HG03460 (cell line): Measurements from ENCODE around the gene RBFA.
"Not testable (repeated sequence)": the region's sequence is repeated elsewhere in the genome, so short reads cannot be mapped to it uniquely, and the experiment has no call there.

Experiments
- ATAC-seq: cut with Tn5 transposase; IDR thresholded peaks from one replicate; pipeline ENCODE4 v1.9.1; 2021; ENCODE audit not compliant: unreplicated experiment

The RBFA gene

DNA sequence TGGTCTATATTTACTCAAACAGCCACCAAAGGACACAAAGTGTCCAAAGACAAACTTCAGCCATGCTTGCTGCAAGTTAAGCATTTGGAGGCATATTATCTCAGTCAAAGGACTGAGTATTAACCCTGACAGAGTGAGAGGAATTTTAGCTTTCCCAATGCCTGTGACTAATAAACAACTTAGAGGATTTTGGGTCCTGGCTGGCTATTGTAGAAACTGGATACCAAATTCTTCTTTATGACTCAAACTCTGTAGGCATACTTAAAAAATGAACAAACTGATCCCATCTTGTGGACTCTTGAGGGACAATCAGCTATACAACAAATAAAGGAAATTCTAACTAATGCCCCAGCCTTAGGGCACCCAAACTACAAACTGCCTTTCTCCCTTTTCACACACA lies 6.5 kb upstream of the RBFA start:
- not testable (repeated sequence) for ATAC-seq

- no peak for ATAC-seq
Observed at GRCh38 chr18:80029690-80030089, 4.5 kb upstream of the RBFA start.

DNA sequence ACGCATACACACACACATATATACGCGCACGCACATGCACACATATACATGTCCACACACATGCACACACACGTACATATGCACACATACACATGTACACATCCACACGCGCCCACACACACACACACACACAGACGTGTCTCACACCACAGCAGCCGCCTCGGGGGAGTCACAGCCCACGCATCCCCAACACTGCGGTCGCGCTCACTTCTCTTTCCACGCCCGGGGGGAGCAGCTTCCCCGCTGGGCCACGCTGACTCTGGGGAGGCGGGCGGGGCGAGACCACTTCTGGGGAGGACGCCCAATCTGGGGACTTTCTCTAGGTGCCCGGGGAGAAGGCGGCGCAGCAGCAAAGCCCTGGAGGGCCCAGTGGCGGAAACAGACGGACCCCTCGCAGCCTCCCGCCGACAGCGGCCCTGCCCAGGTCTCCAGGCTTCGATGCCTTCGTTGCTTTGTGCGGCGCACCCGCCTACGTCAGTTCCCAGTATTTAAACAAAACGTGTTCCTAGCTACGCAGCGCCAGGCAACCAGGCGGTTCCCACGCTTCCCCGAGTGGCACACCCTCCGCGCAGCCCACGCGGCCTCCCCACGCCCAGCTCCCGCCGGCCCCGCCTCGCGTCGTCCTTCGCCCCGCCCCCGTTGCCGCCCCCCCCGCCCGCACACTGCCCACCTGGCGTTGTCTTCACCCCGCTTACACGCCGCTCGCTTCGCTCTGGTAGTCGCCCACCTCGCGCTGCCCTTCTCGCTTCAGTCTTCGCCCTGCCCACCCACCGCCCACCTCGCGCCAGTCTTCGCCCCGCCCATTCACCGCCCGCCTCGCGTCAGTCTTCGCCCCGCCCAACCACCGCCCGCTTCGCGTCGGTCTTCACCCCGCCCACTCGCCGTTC lies 810 bp upstream of the RBFA start:
- ATAC-seq = peak; percentile 62

DNA sequence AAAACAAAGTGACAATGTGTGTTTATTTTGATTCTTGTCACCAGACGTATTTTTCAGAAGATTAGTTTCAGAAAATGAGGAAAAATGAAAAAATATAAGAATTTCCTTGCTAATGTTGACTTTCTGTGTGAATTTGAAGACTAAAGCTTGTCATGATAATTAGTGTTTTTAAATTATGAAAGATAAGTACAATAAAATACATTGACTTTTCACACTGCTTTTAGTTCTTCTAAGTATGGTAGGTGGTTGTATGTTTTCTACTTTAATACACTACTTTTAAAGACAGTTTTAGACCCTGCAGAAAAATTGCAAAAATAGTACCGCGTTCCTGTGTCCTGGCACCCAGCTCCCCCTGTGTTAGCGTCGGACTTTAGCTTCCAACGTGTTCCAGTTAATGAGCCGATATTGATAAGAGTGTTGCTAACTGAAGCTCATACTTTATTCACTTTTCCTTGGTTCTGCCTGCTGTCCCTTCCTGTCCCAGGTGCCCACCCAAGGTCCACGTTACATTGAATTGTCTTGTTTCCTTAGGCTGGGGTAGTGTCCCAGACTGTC lies 695 bp downstream of the RBFA start:
- ATAC-seq = no peak

DNA sequence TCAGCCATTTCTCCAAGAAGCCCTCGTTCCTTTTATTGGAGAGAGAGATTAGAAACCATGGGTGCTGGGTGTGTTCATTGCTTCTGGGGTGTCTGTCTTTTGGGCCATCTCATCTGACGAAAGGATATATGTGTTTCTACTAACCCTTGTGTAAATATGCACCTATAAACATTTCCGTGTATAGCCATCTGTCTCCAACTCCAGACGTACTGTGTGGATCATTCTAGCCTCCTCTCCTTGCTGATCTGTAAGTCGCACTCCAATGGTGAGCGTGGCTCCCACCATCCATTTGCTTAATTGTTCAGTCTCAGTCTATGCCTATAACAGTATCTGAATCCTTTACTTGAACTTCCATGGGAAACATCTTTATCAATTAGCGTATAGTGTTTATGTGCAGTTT lies 1.8 kb downstream of the RBFA start:
- ATAC-seq = no peak

DNA sequence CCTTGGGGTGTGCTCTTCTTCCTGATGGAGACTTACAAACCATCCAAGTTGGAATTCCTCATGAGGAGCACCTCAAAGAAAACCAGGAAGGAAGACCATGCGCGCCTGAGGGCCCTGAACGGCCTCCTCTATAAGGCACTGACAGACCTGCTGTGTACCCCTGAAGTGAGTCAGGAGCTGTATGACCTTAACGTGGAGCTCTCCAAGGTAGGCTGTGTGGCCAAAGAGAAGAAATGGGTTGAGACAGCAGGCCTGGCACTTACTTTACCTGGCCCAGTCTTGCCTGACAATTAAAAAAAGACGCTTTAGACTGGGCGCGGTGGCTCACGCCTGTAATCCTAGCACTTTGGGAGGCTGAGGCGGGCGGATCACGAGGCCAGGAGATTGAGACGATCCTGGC lies 3.1 kb downstream of the RBFA start:
- no peak for ATAC-seq

DNA sequence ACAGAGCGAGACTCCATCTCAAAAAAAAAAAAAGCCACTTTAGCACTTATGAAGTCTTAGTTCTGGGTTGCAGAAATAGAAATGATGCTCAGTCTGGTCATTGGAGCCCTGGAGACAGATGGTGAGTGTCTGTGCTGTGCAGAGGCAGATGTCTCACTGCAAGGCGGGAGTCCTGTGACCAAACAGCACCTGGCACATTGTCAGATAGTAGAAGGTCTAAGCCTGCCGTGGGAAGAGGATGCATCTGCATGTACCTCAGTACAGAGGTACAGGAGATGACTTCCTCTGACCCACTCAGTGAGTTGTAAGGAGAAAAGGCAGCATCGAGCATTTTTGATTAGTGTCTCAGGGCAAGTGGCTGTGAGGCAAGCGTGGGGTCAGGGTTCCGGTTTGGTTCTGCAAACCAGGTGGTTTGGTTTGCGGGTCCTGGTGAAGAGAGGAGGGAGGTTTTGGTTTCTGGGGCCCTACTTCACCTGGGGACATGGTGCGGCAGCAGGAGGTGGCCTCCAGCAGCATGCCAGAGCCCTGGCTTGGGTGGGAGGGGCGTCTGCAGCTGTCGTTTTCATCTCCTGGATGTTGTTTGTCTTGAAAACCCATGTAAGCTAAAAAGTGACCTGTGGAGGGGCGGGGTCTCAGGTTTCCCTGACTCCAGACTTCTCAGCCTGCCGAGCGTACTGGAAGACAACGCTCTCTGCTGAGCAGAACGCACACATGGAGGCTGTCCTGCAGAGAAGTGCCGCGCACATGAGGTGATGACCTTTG lies 3.8 kb downstream of the RBFA start:
- no peak for ATAC-seq

DNA sequence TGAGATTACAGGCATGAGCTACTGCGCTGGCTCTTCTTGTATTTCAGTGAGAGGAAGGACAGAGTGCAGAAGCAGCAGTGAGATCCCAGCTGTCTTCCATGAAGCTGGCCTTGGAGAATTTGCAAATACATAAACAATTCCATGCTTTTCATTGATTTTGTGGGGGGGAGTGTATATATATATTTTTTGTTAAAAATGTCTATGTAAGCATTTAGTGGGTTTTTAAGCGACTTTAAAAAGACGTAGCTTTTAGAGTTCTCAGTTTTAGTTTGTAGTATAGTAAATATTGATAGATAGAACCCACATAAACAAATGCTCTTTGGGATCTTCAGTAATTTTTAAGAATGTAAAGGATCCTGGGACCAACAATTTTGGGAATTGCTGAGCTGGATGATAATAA lies 6.3 kb downstream of the RBFA start:
- no peak for ATAC-seq

- ATAC-seq = no peak
Observed at GRCh38 chr18:80041424-80041823, 7.2 kb downstream of the RBFA start.

DNA sequence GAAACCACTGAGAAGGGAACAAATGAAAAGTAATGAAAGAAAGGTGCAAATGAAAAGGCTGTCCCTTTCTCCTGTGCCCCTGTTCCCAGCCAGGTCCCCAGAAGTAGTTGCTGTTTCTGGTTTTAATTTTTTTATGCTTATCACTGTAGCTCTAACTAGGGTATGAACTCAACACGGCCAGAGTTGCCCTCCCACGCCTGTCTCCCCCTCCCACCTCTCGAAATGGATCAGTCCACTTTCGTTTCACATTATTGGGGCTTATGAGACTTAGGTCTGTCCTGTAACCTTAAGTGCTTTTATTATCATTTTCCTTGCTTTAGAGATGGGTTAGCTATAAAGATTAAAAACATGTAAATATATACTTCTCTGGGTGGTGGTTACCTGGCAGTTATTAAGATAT lies 8.6 kb downstream of the RBFA start:
- no peak for ATAC-seq

GRCh38 chr18:80044072-80044471 lies 9.8 kb downstream of the RBFA start:
- no peak for ATAC-seq

DNA sequence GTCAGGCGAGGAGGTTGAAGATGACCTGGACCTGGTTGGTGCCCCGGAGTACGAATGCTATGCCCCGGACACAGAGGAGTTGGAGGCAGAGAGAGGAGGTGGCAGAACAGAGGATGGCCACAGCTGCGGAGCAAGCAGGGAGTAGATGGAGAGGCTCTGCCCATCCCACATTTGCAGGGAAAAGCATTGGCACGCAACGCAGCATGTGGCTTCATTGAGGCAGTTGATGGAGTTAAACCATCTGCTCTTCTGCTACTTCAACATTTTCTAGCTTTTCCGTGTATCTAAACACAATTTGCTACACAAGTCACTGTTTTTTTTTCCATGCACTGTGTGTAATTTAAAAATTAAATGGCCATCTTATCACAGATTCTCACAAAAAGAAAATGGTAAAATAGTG lies 11.8 kb downstream of the RBFA start:
- no peak for ATAC-seq

- no peak for ATAC-seq
Observed at GRCh38 chr18:80046431-80046830, 12.2 kb downstream of the RBFA start.

GRCh38 chr18:80046961-80047541 lies 12.8 kb downstream of the RBFA start:
- no peak for ATAC-seq

GRCh38 chr18:80050797-80051196 lies 16.6 kb downstream of the RBFA start:
- ATAC-seq = no peak

GRCh38 chr18:80056095-80056494 lies 21.9 kb downstream of the RBFA start:
- no peak for ATAC-seq

- no peak for ATAC-seq
Observed at GRCh38 chr18:80059945-80060344, 25.7 kb downstream of the RBFA start.

- ATAC-seq = no peak
Observed at GRCh38 chr18:80065705-80066104, 31.5 kb downstream of the RBFA start.

DNA sequence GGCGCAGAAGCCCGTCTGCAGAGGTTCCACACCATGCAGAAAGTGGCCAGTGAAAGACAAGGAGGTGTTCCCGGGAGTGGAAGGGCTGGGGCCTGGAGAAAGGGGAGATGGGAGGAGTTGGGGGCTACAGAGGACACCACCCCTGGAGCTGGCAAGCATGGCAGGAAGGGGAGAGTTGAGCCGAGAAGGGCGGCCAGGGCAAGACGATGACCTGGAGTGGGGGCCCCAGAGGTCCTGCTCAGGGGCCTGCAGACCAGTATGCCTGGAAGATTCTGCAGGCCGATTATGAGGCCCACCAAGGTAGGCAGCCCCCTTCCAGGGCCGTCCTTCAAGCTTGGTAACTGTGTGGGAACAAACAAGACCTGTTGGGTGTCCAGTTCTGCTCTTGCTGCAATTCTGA lies 33.1 kb downstream of the RBFA start:
- ATAC-seq = no peak

DNA sequence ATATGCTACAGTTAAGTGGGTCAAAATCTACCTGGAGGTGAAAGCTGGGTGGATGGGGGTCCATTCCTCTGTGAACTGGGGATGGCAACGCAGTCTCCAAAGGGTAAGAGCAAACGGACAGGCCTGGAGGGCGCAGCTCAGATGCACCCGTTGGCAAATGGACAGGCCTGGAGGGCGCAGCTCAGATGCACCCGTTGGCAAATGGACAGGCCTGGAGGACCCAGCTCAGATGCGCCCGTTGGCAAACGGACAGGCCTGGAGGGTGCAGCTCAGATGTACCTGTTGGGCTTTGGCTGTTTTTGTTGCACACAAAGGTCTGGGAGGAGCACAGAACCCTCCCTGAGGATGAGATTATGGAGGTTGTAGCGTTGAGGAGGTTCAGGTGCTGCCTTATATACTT lies 33.7 kb downstream of the RBFA start:
- ATAC-seq = no peak

DNA sequence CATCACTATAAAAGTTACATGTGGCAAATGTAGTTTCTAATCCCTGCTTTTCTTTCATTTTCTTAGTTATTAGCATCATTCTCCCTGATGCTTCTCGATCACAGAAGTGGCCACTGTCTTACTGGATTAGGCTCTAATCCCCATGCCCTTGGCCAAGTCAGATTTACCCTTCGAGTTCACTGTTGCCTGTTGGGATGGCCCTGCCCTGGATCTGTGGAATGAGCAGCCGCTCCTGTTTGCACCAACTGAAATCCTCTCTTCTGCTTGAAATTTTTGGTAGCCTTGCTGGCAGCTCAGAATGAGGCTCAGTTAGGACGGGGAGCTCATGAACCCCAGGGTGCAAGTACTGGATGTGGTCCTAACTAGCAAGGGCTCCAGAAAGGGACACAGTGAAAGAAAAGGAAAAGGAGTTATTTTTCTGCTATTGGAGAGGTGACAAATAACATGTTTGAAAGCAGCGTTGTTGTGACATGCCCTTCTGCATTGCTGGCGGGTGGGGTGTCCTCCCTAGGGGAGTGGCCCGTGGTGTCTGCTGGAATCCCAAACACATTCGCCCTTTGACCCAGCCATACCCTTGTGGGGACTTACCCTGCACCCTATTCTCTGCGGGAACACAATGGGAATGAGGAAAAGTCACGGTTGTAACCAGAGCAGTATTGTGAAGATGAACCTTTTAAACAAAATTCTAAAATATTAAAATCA lies 34.5 kb downstream of the RBFA start:
- ATAC-seq = no peak
